HepG2 (cell line): ENCODE data around the gene SNAP29.
"Not testable (repeated sequence)": the region's sequence is repeated elsewhere in the genome, so short reads cannot be mapped to it uniquely, and the experiment has no call there.

Experiments used
- CBFB ChIP-seq: sonication (generic); formaldehyde crosslinking; IDR thresholded peaks from 2 replicates; pipeline ENCODE4 v1.4.0; 2020; ENCODE audit warnings: missing genetic modification reagents
- FOXO1 ChIP-seq: sonication (generic); formaldehyde crosslinking; IDR thresholded peaks from 2 replicates; pipeline ENCODE4 v1.4.0; 2020; ENCODE audit warnings: missing genetic modification reagents
- HCFC1 ChIP-seq: fragments of 150-350 bp; IDR thresholded peaks from 2 replicates; pipeline ENCODE4 v1.6.1; 2014; ENCODE audit warnings: low read depth, low read length
- NR2C2 ChIP-seq: sonication (generic); formaldehyde crosslinking; IDR thresholded peaks from 2 replicates; pipeline ENCODE4 v1.4.0; 2020; ENCODE audit warnings: missing genetic modification reagents, mild to moderate bottlenecking, moderate library complexity, borderline replicate concordance
- RAD21 ChIP-seq: fragments of 450-650 bp; formaldehyde crosslinking; IDR thresholded peaks from 2 replicates; pipeline ENCODE4 v1.5.0; 2020; ENCODE audit warnings: mild to moderate bottlenecking
- RELA ChIP-seq: sonication (generic); formaldehyde crosslinking; IDR thresholded peaks from 2 replicates; pipeline ENCODE4 v1.4.0; 2020; ENCODE audit warnings: missing genetic modification reagents
- ZNF180 ChIP-seq: sonication (generic); formaldehyde crosslinking; IDR thresholded peaks from 2 replicates; pipeline ENCODE4 v1.4.0; 2020; ENCODE audit warnings: low read depth, missing genetic modification reagents, borderline replicate concordance
- ZNF274 ChIP-seq: sonication (generic); formaldehyde crosslinking; IDR thresholded peaks from 2 replicates; pipeline ENCODE4 v1.5.1; 2020; ENCODE audit warnings: mild to moderate bottlenecking, missing genetic modification reagents
- ZNF468 ChIP-seq: sonication (generic); formaldehyde crosslinking; IDR thresholded peaks from 2 replicates; pipeline ENCODE4 v1.8.0; 2022; ENCODE audit warnings: mild to moderate bottlenecking, moderate library complexity, missing genetic modification reagents
- TF ChIP-seq, protein P1 (sequence below): sonication (generic); formaldehyde crosslinking; IDR thresholded peaks from 2 replicates; pipeline ENCODE4 v1.4.0; 2020; ENCODE audit warnings: mild to moderate bottlenecking, missing genetic modification reagents
- TF ChIP-seq, protein P2 (sequence below): fragments of 450-650 bp; IDR thresholded peaks from 2 replicates; pipeline ENCODE4 v1.6.1; 2017
- TF ChIP-seq, protein P3 (sequence below): sonication (generic); formaldehyde crosslinking; IDR thresholded peaks from 2 replicates; pipeline ENCODE4 v1.5.1; 2020; ENCODE audit warnings: mild to moderate bottlenecking, missing genetic modification reagents
- TF ChIP-seq, protein P4 (sequence below): sonication (generic); formaldehyde crosslinking; IDR thresholded peaks from 2 replicates; pipeline ENCODE4 v1.5.0; 2020; ENCODE audit warnings: mild to moderate bottlenecking, missing genetic modification reagents, moderate library complexity

DNA sequence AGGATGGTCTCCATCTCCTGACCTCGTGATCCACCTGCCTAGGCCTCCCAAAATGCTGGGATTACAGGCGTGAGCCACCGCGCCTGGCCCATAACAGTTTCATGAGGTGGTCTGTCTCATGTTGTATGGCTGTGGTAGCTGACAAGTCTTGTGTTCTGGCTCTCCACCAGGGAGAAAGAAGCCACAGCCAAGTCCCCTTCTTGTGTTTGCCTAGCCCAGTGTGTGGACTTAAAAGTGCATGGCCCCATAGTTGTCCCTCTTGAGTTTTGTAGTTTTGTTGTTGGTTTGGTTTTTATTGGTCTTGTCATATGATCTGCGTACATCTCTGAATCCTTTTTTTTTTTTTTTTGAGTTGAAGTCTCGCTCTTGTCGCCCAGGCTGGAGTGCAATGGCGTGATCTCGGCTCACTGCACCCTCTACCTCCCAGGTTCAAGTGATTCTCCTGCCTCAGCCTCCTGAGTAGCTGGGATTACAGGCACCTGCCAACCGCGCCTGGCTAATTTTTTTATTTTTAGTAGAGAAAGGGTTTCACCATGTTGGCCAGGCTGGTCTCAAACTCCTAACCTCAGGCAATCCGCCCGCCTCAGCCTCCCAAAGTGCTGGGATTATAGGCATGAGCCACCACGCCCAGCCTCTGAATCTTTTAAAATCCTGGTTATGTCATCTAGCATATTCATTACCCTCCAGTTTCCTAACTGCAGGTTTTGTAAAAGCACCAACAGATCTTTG is 80.8 kb downstream of the SNAP29 start:
- TF ChIP-seq ZNF468; ZNF274 (CRISPR knock-in tag); HCFC1; RAD21 (CRISPR knock-in tag); CBFB (CRISPR knock-in tag); RELA (CRISPR knock-in tag); ZNF180 (CRISPR knock-in tag); FOXO1 (CRISPR knock-in tag); NR2C2: not testable (repeated sequence)
- TF ChIP-seq, protein P1, sequence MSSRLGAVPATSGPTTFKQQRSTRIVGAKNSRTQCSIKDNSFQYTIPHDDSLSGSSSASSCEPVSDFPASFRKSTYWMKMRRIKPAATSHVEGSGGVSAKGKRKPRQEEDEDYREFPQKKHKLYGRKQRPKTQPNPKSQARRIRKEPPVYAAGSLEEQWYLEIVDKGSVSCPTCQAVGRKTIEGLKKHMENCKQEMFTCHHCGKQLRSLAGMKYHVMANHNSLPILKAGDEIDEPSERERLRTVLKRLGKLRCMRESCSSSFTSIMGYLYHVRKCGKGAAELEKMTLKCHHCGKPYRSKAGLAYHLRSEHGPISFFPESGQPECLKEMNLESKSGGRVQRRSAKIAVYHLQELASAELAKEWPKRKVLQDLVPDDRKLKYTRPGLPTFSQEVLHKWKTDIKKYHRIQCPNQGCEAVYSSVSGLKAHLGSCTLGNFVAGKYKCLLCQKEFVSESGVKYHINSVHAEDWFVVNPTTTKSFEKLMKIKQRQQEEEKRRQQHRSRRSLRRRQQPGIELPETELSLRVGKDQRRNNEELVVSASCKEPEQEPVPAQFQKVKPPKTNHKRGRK (CRISPR knock-in tag) = not testable (repeated sequence)
- TF ChIP-seq, protein P2, sequence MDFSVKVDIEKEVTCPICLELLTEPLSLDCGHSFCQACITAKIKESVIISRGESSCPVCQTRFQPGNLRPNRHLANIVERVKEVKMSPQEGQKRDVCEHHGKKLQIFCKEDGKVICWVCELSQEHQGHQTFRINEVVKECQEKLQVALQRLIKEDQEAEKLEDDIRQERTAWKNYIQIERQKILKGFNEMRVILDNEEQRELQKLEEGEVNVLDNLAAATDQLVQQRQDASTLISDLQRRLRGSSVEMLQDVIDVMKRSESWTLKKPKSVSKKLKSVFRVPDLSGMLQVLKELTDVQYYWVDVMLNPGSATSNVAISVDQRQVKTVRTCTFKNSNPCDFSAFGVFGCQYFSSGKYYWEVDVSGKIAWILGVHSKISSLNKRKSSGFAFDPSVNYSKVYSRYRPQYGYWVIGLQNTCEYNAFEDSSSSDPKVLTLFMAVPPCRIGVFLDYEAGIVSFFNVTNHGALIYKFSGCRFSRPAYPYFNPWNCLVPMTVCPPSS = not testable (repeated sequence)
- TF ChIP-seq, protein P3, sequence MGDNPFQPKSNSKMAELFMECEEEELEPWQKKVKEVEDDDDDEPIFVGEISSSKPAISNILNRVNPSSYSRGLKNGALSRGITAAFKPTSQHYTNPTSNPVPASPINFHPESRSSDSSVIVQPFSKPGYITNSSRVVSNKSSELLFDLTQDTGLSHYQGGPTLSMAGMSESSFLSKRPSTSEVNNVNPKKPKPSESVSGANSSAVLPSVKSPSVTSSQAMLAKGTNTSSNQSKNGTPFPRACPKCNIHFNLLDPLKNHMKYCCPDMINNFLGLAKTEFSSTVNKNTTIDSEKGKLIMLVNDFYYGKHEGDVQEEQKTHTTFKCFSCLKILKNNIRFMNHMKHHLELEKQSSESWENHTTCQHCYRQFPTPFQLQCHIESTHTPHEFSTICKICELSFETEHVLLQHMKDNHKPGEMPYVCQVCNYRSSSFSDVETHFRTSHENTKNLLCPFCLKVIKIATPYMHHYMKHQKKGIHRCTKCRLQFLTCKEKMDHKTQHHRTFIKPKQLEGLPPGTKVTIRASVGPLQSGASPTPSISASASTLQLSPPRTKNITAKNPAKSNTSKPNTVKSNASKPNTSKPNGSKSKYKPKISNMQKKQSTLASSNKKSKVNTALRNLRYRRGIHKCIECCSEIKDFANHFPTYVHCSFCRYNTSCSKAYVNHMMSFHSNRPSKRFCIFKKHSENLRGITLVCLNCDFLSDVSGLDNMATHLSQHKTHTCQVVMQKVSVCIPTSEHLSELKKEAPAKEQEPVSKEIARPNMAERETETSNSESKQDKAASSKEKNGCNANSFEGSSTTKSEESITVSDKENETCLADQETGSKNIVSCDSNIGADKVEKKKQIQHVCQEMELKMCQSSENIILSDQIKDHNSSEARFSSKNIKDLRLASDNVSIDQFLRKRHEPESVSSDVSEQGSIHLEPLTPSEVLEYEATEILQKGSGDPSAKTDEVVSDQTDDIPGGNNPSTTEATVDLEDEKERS (CRISPR knock-in tag) = not testable (repeated sequence)
- TF ChIP-seq, protein P4, sequence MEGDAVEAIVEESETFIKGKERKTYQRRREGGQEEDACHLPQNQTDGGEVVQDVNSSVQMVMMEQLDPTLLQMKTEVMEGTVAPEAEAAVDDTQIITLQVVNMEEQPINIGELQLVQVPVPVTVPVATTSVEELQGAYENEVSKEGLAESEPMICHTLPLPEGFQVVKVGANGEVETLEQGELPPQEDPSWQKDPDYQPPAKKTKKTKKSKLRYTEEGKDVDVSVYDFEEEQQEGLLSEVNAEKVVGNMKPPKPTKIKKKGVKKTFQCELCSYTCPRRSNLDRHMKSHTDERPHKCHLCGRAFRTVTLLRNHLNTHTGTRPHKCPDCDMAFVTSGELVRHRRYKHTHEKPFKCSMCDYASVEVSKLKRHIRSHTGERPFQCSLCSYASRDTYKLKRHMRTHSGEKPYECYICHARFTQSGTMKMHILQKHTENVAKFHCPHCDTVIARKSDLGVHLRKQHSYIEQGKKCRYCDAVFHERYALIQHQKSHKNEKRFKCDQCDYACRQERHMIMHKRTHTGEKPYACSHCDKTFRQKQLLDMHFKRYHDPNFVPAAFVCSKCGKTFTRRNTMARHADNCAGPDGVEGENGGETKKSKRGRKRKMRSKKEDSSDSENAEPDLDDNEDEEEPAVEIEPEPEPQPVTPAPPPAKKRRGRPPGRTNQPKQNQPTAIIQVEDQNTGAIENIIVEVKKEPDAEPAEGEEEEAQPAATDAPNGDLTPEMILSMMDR = not testable (repeated sequence)
